PC-3 (cell line): Measurements from ENCODE around the gene ZNF740. TPM values are rescaled to one million over a fixed set of nuclear protein-coding genes. Genes with fewer than 3 reads are reported as not detected.
A peak's percentile ranks its signal among the peaks of the same experiment; 100 is the strongest.

Experiments
- ATAC-seq: fragments of 200-7000 bp; cut with Tn5 transposase; 2 replicates; pipeline ENCODE4 v1.9.1; 2020; ENCODE audit warnings: mild to moderate bottlenecking, moderate library complexity
- BruUV-seq: library from RNA; stranded (reverse); fragments of 400-500 nt; replicated peaks from 2 replicates; lab custom pipeline; 2021; lab: Mats Ljungman, UMichigan
- CTCF ChIA-PET: fragments of 300-600 bp; sonication (Branson Sonifier 250); formaldehyde crosslinking; loops from one replicate; lab custom pipeline; 2022; ENCODE audit warnings: antibody characterized with exemption; lab: Charles Lee
- POLR2A ChIA-PET: fragments of 300-600 bp; sonication (Branson Sonifier 250); formaldehyde crosslinking; loops from one replicate; lab custom pipeline; 2022; ENCODE audit warnings: antibody characterized with exemption; ENCODE audit not compliant: unreplicated experiment; lab: Charles Lee
- DNase-seq: peaks from one replicate; pipeline ENCODE4 v3.0.0-alpha.2; 2015
- H2AFZ ChIP-seq: fragments of 300-600 bp; sonication (generic); 2 replicates; pipeline ENCODE4 v1.6.0; 2016; ENCODE audit warnings: antibody characterized with exemption, low read length
- H3F3A ChIP-seq: fragments of 300-600 bp; sonication (generic); one replicate; pipeline ENCODE4 v1.6.0; 2017; ENCODE audit warnings: antibody characterized with exemption, low read length, control low read depth, mild to moderate bottlenecking; ENCODE audit not compliant: unreplicated experiment
- H3K27ac ChIP-seq: fragments of 300-600 bp; sonication (generic); 2 replicates; pipeline ENCODE4 v1.5.1; 2016; ENCODE audit warnings: mild to moderate bottlenecking, low read length
- H3K27me3 ChIP-seq: fragments of 300-600 bp; sonication (generic); 2 replicates; pipeline ENCODE4 v1.6.1; 2016; ENCODE audit warnings: low read length, mixed read lengths
- H3K36me3 ChIP-seq: fragments of 300-600 bp; sonication (generic); 2 replicates; pipeline ENCODE4 v1.6.1; 2016; ENCODE audit warnings: low read depth, mixed run types, low read length, mixed read lengths
- H3K4me1 ChIP-seq: fragments of 300-600 bp; sonication (generic); 2 replicates; pipeline ENCODE4 v1.5.1; 2016; ENCODE audit warnings: low read length; ENCODE audit not compliant: insufficient read depth
- H3K4me2 ChIP-seq: fragments of 300-600 bp; sonication (generic); 2 replicates; pipeline ENCODE4 v1.6.0; 2016; ENCODE audit warnings: low read length
- H3K4me3 ChIP-seq: fragments of 300-600 bp; sonication (generic); 2 replicates; pipeline ENCODE4 v1.5.1; 2016; ENCODE audit warnings: mild to moderate bottlenecking, low read length, mixed read lengths
- H3K79me2 ChIP-seq: fragments of 300-600 bp; sonication (generic); 2 replicates; pipeline ENCODE4 v1.6.1; 2017; ENCODE audit warnings: low read length, mixed read lengths
- H3K9ac ChIP-seq: fragments of 300-600 bp; sonication (generic); 2 replicates; pipeline ENCODE4 v1.6.0; 2016; ENCODE audit warnings: mild to moderate bottlenecking, low read length
- H3K9me2 ChIP-seq: fragments of 300-600 bp; sonication (generic); replicated peaks from 2 replicates; pipeline ENCODE4 v1.6.1; 2016; ENCODE audit warnings: mixed run types, low read length, mixed read lengths
- H3K9me3 ChIP-seq: fragments of 300-600 bp; sonication (generic); 2 replicates; pipeline ENCODE4 v1.6.1; 2016; ENCODE audit warnings: low read length, mixed read lengths
- H4K20me1 ChIP-seq: fragments of 300-600 bp; sonication (generic); 2 replicates; pipeline ENCODE4 v1.6.1; 2016; ENCODE audit warnings: low read length, mixed read lengths
- CTCF ChIP-seq: fragments of 300-600 bp; sonication (generic); conservative IDR thresholded peaks from 2 replicates; pipeline ENCODE4 v1.5.1; 2017; ENCODE audit warnings: antibody characterized with exemption, low read depth, mild to moderate bottlenecking, low read length
- EZH2 ChIP-seq: fragments of 300-600 bp; sonication (generic); IDR thresholded peaks from one replicate; pipeline ENCODE4 v1.6.1; 2017; ENCODE audit warnings: antibody characterized with exemption, mild to moderate bottlenecking, low read length; ENCODE audit not compliant: unreplicated experiment
- EZH2phosphoT487 ChIP-seq: fragments of 300-600 bp; sonication (generic); IDR thresholded peaks from 2 replicates; pipeline ENCODE4 v1.6.1; 2018; ENCODE audit warnings: mild to moderate bottlenecking, antibody characterized with exemption, low read length, borderline replicate concordance
- intact Hi-C: fragments of 100-400 bp; cut with micrococcal nuclease; formaldehyde crosslinking; loops from 2 replicates; pipeline ENCODE4 v1.9.0; 2023
- total RNA-seq: library from RNA; depleted of rRNA; stranded (reverse); fragments of >200 nt; gene quantifications from 2 replicates; pipeline ENCODE4 v1.2.3, GENCODE V29; 2014

ZNF740 gene
- total RNA-seq, 1 experiment from 2014 or later: 12.3 TPM

- Histone ChIP-seq H3K4me3 (peak overlapping the region; percentile 94), H3F3A (peaks cover 12% of the 10 kb centered on the region), H3K9ac (peak overlapping the region; percentile 84), H3K27me3 (no peaks in the 10 kb centered on the region), H3K4me1 (peaks cover 43% of the 10 kb centered on the region), H3K9me3 (no peaks in the 10 kb centered on the region), H3K36me3 (peaks cover 17% of the 10 kb centered on the region), H4K20me1 (no peaks in the 10 kb centered on the region), H3K4me2 (peak overlapping the region; percentile 89), H3K9me2 (no peaks in the 10 kb centered on the region), H3K79me2 (peaks cover 39% of the 10 kb centered on the region), H2AFZ (peak overlapping the region; percentile 94), H3K27ac (peak overlapping the region; percentile 90)
- intact Hi-C loops: loop anchor here (2.0 to 10.0 kb wide), 2 partner anchors 41 to 115 kb away; no protein-coding TSS in a partner anchor
- peak; percentile 25 for ATAC-seq
- DNase-seq: peak; percentile 29
- TF ChIP-seq EZH2 (no peak), EZH2phosphoT487 (no peak)
- ChIA-PET CTCF (interaction anchor here (0.9 to 1.3 kb wide), 3 partner anchors 21 to 131 kb away, joined by 3 to 8 read pairs (median 4); partner anchors contain the start of gene PFDN5), POLR2A (interaction anchor here (0.6 to 0.7 kb wide), 2 partner anchors 44 to 120 kb away, joined by 4 to 6 read pairs; partner anchors contain the start of gene MYG1)
- TSS peak; percentile 82 for BruUV-seq
Observed at GRCh38 chr12:53179687-53180219, 769 bp upstream of the ZNF740 start.

GRCh38 chr12:53180931-53181645 lies 566 bp downstream of the ZNF740 start:
- no TSS peak for BruUV-seq
- Histone ChIP-seq H3K27me3 (no peaks in the 10 kb centered on the region), H3K79me2 (peaks cover 39% of the 10 kb centered on the region), H3F3A (peaks cover 5% of the 10 kb centered on the region), H3K9ac (peak overlapping the region; percentile 84), H4K20me1 (no peaks in the 10 kb centered on the region), H3K36me3 (peaks cover 30% of the 10 kb centered on the region), H3K4me2 (peak overlapping the region; percentile 89), H3K4me3 (peak overlapping the region; percentile 94), H2AFZ (peak overlapping the region; percentile 94), H3K4me1 (peaks cover 31% of the 10 kb centered on the region), H3K9me2 (no peaks in the 10 kb centered on the region), H3K9me3 (no peaks in the 10 kb centered on the region), H3K27ac (peak overlapping the region; percentile 90)
- peak; percentile 86 for DNase-seq
- ChIA-PET CTCF (interaction anchor here (0.6 to 1.3 kb wide), 3 partner anchors 22 to 130 kb away, joined by 4 to 8 read pairs (median 5); partner anchors contain the start of gene ITGB7), POLR2A (interaction anchor here (0.6 kb wide), 1 partner anchor 141 kb away, joined by 11 read pairs; no protein-coding TSS in a partner anchor)
- intact Hi-C loops: loop anchor here (2.0 kb wide), 1 partner anchor 40 kb away; no protein-coding TSS in a partner anchor
- no peak for TF ChIP-seq CTCF
- no peak for TF ChIP-seq EZH2
- TF ChIP-seq EZH2phosphoT487: 0 out of 2 replicates have a peak, but pooled peaks have one; percentile 12
- ATAC-seq: peak; percentile 73

GRCh38 chr12:53181935-53182334 lies 1.4 kb downstream of the ZNF740 start:
- peaks cover 38% of the 10 kb centered on the region for H3K36me3 ChIP-seq
- no peak overlapping the region for H2AFZ ChIP-seq
- H3K79me2 ChIP-seq: peaks cover 39% of the 10 kb centered on the region
- peak overlapping the region; percentile 84; the same call in 1 of the 2 replicates for H3K9ac ChIP-seq
- no peak for DNase-seq
- H3K4me1 ChIP-seq: peaks cover 31% of the 10 kb centered on the region
- H3K9me3 ChIP-seq: no peaks in the 10 kb centered on the region
- intact Hi-C loops: loop anchor here (2.0 kb wide), 1 partner anchor 39 kb away; no protein-coding TSS in a partner anchor
- no peaks in the 10 kb centered on the region for H3K27me3 ChIP-seq
- peak overlapping the region; percentile 90 for H3K27ac ChIP-seq
- no peak for ATAC-seq
- H3F3A ChIP-seq: peaks cover 5% of the 10 kb centered on the region
- TSS peak; percentile 35 for BruUV-seq
- ChIA-PET POLR2A (no interaction called here), CTCF (interaction anchor here (0.6 kb wide), 1 partner anchor 25 kb away, joined by 5 read pairs; the partner anchor contains the start of gene ITGB7)
- no peak for TF ChIP-seq CTCF
- TF ChIP-seq EZH2: no peak
- no peak for TF ChIP-seq EZH2phosphoT487
- H4K20me1 ChIP-seq: no peaks in the 10 kb centered on the region
- H3K9me2 ChIP-seq: no peaks in the 10 kb centered on the region
- H3K4me2 ChIP-seq: peak overlapping the region; percentile 89
- peak overlapping the region; percentile 94 for H3K4me3 ChIP-seq
